NCI-H1930 (cell line): ENCODE measurements around the gene SLC39A11.

Experiments
- DNase-seq, 2 experiments: peaks; one replicate each; lab custom pipeline; 2025; lab: John Stamatoyannopoulos, UW

SLC39A11 gene

GRCh38 chr17:72618001-72618509, 474.4 kb downstream of the SLC39A11 start:
- no peak for DNase-seq

GRCh38 chr17:72617557-72617956, 474.9 kb downstream of the SLC39A11 start:
- DNase-seq = no peak

- no peak for DNase-seq
Measured at GRCh38 chr17:72616447-72616846, 476.0 kb downstream of the SLC39A11 start.

GRCh38 chr17:72615627-72615991, 476.9 kb downstream of the SLC39A11 start:
- no peak for DNase-seq

GRCh38 chr17:72614871-72615626, 477.4 kb downstream of the SLC39A11 start:
- no peak for DNase-seq

- no peak for DNase-seq
Measured at GRCh38 chr17:72614476-72614870, 478.0 kb downstream of the SLC39A11 start.

GRCh38 chr17:72613806-72614292, 478.6 kb downstream of the SLC39A11 start:
- no peak for DNase-seq

GRCh38 chr17:72613396-72613795, 479.1 kb downstream of the SLC39A11 start:
- no peak for DNase-seq

GRCh38 chr17:72611172-72611571, 481.3 kb downstream of the SLC39A11 start:
- no peak for DNase-seq

GRCh38 chr17:72609501-72609900, 483.0 kb downstream of the SLC39A11 start:
- DNase-seq = no peak

- no peak for DNase-seq
Measured at GRCh38 chr17:72608436-72608835, 484.1 kb downstream of the SLC39A11 start.

- no peak for DNase-seq
Measured at GRCh38 chr17:72606656-72607055, 485.8 kb downstream of the SLC39A11 start.

- DNase-seq = no peak
Measured at GRCh38 chr17:72605543-72605942, 486.9 kb downstream of the SLC39A11 start.

- no peak for DNase-seq
Measured at GRCh38 chr17:72604518-72604917, 488.0 kb downstream of the SLC39A11 start.

- no peak for DNase-seq
Measured at GRCh38 chr17:72603420-72604242, 488.9 kb downstream of the SLC39A11 start.

- no peak for DNase-seq
Measured at GRCh38 chr17:72602517-72603419, 489.7 kb downstream of the SLC39A11 start.

GRCh38 chr17:72600934-72601333, 491.6 kb downstream of the SLC39A11 start:
- DNase-seq = no peak

GRCh38 chr17:72599891-72600290, 492.6 kb downstream of the SLC39A11 start:
- DNase-seq = no peak

- no peak for DNase-seq
Measured at GRCh38 chr17:72598695-72599094, 493.8 kb downstream of the SLC39A11 start.

- no peak for DNase-seq
Measured at GRCh38 chr17:72597354-72598087, 495.0 kb downstream of the SLC39A11 start.
